Lung (tissue), 12 donors: Measurements from ENCODE around the gene TMED3. TPM values are rescaled to one million over a fixed set of nuclear protein-coding genes. Genes with fewer than 3 reads are reported as not detected.

Source experiments
- ATAC-seq: fragments of 200-7000 bp; cut with Tn5 transposase; one replicate; pipeline ENCODE4 v1.9.1; 2020; ENCODE audit warnings: moderate number of reproducible peaks; ENCODE audit not compliant: insufficient read depth, low FRiP score
- DNase-seq, 3 donors: peaks; one replicate each; pipeline ENCODE4 v3.0.0-alpha.2; 2013 to 2017
- H3K27ac ChIP-seq, 2 donors: one replicate each; pipeline ENCODE4 v1.5.1; 2013; ENCODE audit warnings: mild to moderate bottlenecking in 2 of 2, moderate library complexity in 2 of 2, control low read depth in 1 of 2, inconsistent platforms in 1 of 2, low read depth in 1 of 2, low read length in 1 of 2
- H3K27me3 ChIP-seq, 3 donors: one replicate each; pipeline ENCODE4 v1.5.1; 2013; ENCODE audit warnings: low read length in 2 of 3; ENCODE audit not compliant: control insufficient read depth in 3 of 3, insufficient read depth in 3 of 3
- H3K36me3 ChIP-seq, 4 donors: one replicate each; pipeline ENCODE4 v1.5.1; 2013; ENCODE audit warnings: low read length in 4 of 4, mild to moderate bottlenecking in 1 of 4, moderate library complexity in 1 of 4; ENCODE audit not compliant: control insufficient read depth in 4 of 4, insufficient read depth in 4 of 4
- H3K4me1 ChIP-seq, 5 donors: one replicate each; pipeline ENCODE4 v1.5.1; 2013; ENCODE audit warnings: low read length in 5 of 5, mild to moderate bottlenecking in 2 of 5, moderate library complexity in 1 of 5; ENCODE audit not compliant: control insufficient read depth in 5 of 5, insufficient read depth in 5 of 5
- H3K4me3 ChIP-seq: one replicate; pipeline ENCODE4 v1.5.1; 2013; ENCODE audit warnings: mild to moderate bottlenecking, control low read depth, moderate library complexity
- H3K9ac ChIP-seq, 2 donors: one replicate each; pipeline ENCODE4 v1.5.1; 2013; ENCODE audit warnings: low read length in 2 of 2, control low read depth in 1 of 2; ENCODE audit not compliant: insufficient read depth in 1 of 2
- H3K9me3 ChIP-seq, 4 donors: one replicate each; pipeline ENCODE4 v1.5.1; 2013; ENCODE audit warnings: low read length in 3 of 4, mild to moderate bottlenecking in 1 of 4, moderate library complexity in 1 of 4; ENCODE audit not compliant: control insufficient read depth in 4 of 4, insufficient read depth in 3 of 4
- WGBS, 2 donors: extraction: QIAGEN DNeasy Blood & Tissue Kit; methylation state at CpG; one replicate each; pipeline ENCODE4 v1.1.7; 2013; 5-methylcytosine and 5-hydroxymethylcytosine counted together
- polyA plus RNA-seq, 2 donors: library from polyadenylated mRNA; stranded (reverse); fragments of 200-250 nt; gene quantifications; one replicate each; pipeline ENCODE4 v1.2.1, GENCODE V29; 2013
- total RNA-seq, 2 donors: library from RNA; depleted of rRNA in 1 of 2; stranded (reverse); fragments of >200 nt in 1 of 2; gene quantifications; one replicate each; pipeline ENCODE4 v1.2.1, GENCODE V29; 2014 to 2021
- TF ChIP-seq, protein P1 (sequence below): IDR thresholded peaks from 2 replicates; pipeline ENCODE4 v1.5.1; 2012; ENCODE audit warnings: mild to moderate bottlenecking; ENCODE audit errors: control extremely low read depth, extremely low read depth
- donor health status: control.
- donor health status: control.
- donor health status: Bipolar disorder and iron deficiency.
- donor health status: healthy.
- donor health status: DM: yes; HTN: yes; CAD: no.

TMED3 gene
- total and polyA plus RNA-seq, 4 donors = 45.2 to 88.2 (median 68.9) TPM

DNA sequence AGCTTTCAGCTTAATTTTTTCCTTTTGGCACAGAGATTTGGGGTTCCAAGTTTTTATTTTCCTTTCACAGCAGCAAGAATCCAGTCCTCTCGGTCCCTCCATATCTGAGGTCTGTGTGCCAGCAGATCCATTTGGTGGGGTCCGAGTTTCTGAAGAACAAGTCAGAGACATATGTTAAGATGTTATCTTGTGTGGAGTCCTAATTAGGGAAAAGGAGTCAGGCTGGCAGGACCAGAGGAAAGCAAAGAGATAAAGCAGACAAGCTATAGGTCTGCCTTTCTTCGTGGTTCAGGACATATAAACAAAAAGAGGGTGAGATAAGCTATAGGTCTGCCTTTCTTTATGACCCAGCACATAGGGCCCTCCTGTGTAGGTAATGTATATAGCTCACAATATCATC, 54.9 kb downstream of the TMED3 start:
- no peak for DNase-seq

DNA sequence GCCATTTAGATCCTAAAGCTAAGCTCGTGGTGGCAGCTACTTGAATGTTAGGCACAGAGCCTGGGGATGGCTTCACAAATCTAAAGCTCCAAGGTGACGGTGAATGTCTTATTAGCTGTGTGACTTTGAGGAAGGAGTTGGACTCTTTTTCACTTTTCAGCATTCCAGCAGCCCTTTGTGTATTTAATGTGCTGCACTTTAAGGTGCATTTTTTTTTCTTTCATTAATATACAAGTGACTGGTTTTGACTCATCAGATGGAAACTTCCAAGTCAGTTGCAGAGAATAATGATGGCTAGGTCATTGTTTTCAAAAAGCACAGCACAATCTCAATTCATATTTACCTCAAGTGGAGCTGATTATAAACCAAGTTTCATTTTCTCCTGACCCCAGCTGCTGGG, 55.8 kb downstream of the TMED3 start:
- no peak for ATAC-seq
- WGBS, 2 donors = 79 to 87% methylated on average over 2 of the region's 2 CpGs

More for the DNA sequence above, 54.9 kb downstream of the TMED3 start:
- TF ChIP-seq, protein P1, sequence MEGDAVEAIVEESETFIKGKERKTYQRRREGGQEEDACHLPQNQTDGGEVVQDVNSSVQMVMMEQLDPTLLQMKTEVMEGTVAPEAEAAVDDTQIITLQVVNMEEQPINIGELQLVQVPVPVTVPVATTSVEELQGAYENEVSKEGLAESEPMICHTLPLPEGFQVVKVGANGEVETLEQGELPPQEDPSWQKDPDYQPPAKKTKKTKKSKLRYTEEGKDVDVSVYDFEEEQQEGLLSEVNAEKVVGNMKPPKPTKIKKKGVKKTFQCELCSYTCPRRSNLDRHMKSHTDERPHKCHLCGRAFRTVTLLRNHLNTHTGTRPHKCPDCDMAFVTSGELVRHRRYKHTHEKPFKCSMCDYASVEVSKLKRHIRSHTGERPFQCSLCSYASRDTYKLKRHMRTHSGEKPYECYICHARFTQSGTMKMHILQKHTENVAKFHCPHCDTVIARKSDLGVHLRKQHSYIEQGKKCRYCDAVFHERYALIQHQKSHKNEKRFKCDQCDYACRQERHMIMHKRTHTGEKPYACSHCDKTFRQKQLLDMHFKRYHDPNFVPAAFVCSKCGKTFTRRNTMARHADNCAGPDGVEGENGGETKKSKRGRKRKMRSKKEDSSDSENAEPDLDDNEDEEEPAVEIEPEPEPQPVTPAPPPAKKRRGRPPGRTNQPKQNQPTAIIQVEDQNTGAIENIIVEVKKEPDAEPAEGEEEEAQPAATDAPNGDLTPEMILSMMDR = no peak
- H3K4me1 ChIP-seq = peaks cover 0 to 14% (median 0%) of the 10 kb centered on the region in 5 donors
- H3K4me3 ChIP-seq = no peak overlapping the region
- H3K9ac ChIP-seq = no peak overlapping the region
- ATAC-seq = no peak
- H3K36me3 ChIP-seq = no peaks in the 10 kb centered on the region
- WGBS, 2 donors = 55 to 75% methylated on average over 3 of the region's 3 CpGs
- no peak overlapping the region for H3K27ac ChIP-seq
- no peaks in the 10 kb centered on the region for H3K9me3 ChIP-seq
- H3K27me3 ChIP-seq = peaks cover 0 to 15% (median 0%) of the 10 kb centered on the region in 3 donors

DNA sequence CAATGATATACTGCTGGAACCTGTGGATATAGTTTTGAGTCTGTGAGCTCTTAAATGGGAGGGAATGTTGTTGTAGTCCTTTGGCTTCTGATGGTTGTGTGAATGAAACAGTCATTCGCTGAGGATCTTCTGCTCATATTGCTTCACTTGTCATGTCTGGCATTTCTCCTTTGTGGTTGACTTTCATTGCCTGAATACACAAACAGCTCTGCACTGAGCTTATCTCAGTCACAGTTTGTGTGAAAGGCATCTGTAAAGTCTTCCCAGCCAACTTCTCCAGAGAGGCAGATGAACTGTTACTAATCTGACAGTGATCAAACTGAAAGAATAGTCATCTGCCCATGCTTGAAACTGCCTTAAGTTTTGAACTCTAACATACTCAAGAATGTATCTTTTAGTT, 59.8 kb downstream of the TMED3 start:
- H3K27me3 ChIP-seq = peaks cover 0 to 14% (median 0%) of the 10 kb centered on the region in 3 donors
- DNase-seq (peak in 2 of 3 donors; percentile 43 to 64), ATAC-seq (no peak)
- WGBS, 2 donors = 74 to 89% methylated on average over 1 of the region's 1 CpG
- no peaks in the 10 kb centered on the region for H3K9me3 ChIP-seq
- TF ChIP-seq, protein P1 = no peak
- no peak overlapping the region for H3K9ac ChIP-seq
- no peaks in the 10 kb centered on the region for H3K36me3 ChIP-seq
- peaks cover 0 to 23% (median 0%) of the 10 kb centered on the region in 5 donors for H3K4me1 ChIP-seq
- no peak overlapping the region for H3K27ac ChIP-seq
- H3K4me3 ChIP-seq = no peak overlapping the region

More for the DNA sequence above, 55.8 kb downstream of the TMED3 start:
- no peak for DNase-seq
- no peaks in the 10 kb centered on the region for H3K36me3 ChIP-seq
- no peak overlapping the region for H3K9ac ChIP-seq
- TF ChIP-seq, protein P1 = no peak
- H3K27ac ChIP-seq = no peak overlapping the region
- H3K9me3 ChIP-seq = no peaks in the 10 kb centered on the region
- no peak overlapping the region for H3K4me3 ChIP-seq
- H3K4me1 ChIP-seq = peaks cover 0 to 19% (median 0%) of the 10 kb centered on the region in 5 donors
- H3K27me3 ChIP-seq = peaks cover 0 to 15% (median 0%) of the 10 kb centered on the region in 3 donors

DNA sequence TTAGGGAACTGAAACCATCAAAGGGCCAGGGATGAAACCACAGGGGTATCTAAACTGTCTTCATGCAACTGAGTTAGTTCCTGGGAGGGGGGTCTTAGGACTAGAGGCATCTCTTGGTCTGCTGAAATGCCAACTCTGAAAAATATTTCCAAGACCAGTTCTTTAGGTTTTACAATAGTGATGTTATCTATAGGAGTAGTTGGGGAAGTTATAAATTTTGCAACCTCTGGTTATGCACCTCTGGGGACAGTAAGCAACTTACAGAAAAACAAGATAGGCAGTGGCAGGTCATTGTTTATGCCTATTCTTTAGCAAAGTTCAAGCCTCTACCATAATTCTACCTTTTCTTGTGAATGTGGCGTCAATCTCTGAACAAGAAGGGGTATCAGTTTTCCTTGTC, 60.7 kb downstream of the TMED3 start:
- H3K4me1 ChIP-seq = peaks cover 0 to 23% (median 0%) of the 10 kb centered on the region in 5 donors
- H3K9me3 ChIP-seq = no peaks in the 10 kb centered on the region
- H3K36me3 ChIP-seq = no peaks in the 10 kb centered on the region
- no peak overlapping the region for H3K4me3 ChIP-seq
- no peak overlapping the region for H3K27ac ChIP-seq
- DNase-seq (no peak), ATAC-seq (no peak)
- TF ChIP-seq, protein P1 = no peak
- no peak overlapping the region for H3K9ac ChIP-seq
- H3K27me3 ChIP-seq = peaks cover 0 to 11% (median 0%) of the 10 kb centered on the region in 3 donors
- WGBS, 2 donors = 98 to 100% methylated on average over 1 of the region's 1 CpG
